GM11168 (cell line): ENCODE data around the gene TMEM163.
"Not testable (repeated sequence)": the region's sequence is repeated elsewhere in the genome, so short reads cannot be mapped to it uniquely, and the experiment has no call there.

Source experiments
- in situ Hi-C: fragments of 300-500 bp; cut with MboI; formaldehyde crosslinking; loops from one replicate; pipeline ENCODE4 v1.12.0; 2022; ENCODE audit warnings: low sequenced_read_pairs; ENCODE audit not compliant: unreplicated experiment

Gene TMEM163

DNA sequence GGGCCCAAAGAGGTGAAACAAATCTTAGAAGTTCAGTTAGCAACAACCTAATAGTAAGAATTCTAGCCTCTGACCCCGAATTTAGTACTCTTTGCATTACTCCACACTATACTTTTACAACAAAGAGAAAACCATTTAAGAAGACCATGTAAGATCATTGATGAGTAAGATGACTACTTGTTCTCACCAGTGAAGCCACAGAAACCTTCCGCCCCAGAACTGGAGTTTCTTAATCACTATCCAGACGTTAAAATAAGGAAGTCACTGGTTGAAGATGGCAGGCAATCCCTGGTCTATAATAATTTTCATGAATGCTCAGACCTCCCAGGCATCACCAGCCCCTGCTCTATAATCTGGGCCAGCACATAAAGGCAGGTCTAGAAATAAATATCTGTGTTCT, 95.0 kb downstream of the TMEM163 start:
- in situ Hi-C loops, result no loop called here

DNA sequence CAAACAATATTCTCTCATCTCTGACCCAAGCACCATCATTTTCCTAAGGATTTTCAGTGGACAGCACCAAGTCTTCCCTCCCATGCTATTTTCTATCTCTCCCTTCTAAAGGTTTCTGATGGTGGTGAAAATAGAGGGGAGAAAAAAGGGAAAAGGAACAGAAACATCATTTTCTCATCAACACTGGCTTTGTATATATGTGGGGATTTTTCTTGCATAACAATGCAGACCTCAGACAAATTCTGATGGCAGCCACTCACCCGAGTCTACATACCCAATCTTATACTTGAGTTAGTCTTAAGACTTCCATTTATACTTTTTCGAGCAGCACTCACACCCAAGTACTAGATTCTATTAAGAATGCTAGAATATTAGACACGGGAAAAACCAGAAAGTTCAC, 95.8 kb downstream of the TMEM163 start:
- in situ Hi-C loops, result no loop called here

DNA sequence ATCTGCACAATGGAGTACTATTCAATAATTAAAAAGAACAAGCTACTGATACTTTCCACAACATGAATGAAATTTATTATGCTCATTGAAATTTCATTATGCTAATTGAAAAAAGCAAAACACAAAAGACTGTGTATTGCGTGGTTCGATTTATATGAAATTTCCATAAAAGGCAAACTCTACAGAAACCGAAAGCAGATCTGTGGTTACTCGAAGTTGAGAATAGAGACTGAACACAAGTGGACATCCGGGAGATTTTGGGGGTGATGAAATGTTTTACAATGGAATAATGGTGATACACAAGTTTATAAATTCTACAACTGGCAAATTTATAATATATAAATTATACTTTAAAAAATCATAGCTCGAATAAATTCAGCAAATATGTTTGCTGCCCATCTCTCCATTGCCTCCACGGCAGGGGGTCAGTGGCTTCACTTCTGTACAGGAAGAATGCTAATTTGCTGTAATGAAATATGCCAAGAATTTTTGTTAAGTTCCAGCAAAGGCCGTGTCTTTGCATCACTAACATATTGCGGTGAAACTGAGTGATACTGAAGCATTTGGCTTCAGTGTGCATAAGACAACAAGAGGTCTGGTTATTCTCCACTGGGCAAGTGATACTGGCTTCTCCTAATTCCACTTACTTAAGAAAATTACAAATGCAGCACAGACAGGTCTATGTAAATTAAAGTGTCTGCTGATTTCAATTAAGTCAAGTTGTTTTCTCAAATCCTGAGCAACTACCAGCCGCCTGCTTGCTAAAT, 96.7 kb downstream of the TMEM163 start:
- in situ Hi-C loops, result no loop called here

DNA sequence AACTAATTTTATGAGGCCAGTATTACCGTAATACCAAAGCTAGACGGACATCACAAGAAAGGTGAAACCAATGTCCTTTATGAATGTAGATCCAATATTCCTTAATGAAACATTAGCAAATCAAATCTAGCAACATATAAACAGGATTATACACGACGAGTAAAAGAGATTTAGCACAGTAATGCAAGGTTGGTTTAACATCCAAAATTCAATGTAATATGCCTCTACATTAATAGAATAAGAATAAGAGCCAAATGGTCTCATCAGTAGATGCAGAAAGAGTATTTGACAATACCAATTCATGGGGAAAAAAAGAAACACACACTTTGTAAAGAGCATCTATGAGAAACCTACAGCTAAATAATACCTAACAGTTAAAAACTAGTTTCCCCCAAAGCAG, 99.5 kb downstream of the TMEM163 start:
- in situ Hi-C loops, result no loop called here

DNA sequence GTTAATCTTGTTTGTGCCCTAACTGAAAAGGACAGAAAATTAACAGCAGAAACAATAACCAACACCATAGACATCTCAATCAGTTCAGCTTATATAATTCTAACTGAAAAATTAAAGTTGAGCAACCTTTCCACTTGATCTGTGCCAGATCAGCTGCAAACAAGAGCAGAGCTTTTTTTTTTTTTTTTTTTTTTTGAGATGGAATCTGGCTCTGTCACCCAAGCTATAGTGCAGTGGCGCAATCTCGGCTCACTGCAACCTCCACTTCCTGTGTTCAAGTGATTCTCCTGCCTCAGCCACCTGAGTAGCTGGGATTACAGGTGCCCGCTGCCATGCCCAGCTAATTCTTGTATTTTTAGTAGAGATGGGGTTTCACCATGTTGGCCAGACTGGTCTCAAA, 103.3 kb downstream of the TMEM163 start:
- in situ Hi-C loops, result not testable (repeated sequence)

DNA sequence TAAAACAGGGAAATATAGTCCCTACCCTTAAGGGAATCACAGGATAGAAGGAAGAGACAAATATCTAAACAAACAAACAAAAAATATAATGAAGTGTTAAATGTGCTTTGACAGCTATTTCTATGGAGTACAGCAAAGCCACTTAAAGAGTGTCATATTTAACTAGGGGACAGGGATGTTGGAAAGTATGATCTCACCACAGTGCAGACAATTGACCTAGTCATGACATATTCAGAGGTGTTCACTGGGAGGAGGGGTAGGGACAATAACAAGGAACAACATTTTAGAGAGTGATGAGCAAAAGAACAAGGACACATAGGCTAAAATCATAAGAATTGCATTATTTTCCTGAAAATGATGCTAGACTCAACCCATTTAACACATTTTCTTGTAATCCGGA, 107.5 kb downstream of the TMEM163 start:
- in situ Hi-C loops, result no loop called here

DNA sequence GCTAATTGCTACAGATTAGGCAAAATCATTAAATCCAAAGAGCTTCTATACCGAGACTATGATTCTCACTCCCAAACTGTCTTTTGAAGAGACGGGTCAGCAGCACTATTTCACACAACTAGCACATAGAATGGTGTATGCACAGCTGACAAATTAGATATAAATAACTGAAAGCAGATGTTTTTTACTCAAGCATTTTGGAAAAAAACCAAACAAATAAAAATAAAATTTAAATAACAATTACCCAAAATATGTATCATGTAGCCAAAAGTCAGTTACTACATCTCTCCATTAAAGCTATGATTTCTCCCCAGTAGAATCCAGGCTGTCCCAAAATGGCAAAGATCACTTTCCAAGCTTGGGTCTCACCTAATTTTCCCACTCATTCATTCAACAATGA, 107.9 kb downstream of the TMEM163 start:
- in situ Hi-C loops, result no loop called here

DNA sequence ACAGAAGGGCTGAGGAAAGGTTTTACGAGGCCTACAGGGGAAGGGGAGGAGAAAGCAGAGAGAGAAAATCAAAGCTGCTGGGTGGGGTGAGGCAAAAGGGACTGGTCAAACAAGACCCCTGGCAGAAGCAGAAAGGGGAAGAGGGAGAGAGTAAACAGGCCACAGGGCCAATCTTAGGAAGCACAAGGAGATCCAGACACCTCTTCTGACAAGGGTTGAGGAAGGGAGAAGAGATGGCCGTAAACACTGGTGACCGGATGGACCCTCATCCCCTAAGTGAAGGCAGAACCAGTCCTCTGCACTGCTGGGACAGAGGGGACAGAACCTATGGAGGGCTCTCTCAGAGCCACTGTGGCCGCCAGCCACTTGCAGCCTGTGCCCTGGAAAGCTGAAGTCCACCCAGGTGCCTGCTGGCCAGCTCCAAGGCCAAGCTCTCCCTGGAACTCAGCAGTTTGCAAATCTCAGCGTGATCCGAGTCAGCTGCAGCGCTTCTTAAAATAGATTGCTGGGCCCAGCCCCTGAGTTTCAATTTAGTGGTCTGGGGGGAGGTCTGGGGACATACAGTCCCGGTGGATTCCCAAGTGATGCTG, 108.8 kb downstream of the TMEM163 start:
- in situ Hi-C loops, result no loop called here

DNA sequence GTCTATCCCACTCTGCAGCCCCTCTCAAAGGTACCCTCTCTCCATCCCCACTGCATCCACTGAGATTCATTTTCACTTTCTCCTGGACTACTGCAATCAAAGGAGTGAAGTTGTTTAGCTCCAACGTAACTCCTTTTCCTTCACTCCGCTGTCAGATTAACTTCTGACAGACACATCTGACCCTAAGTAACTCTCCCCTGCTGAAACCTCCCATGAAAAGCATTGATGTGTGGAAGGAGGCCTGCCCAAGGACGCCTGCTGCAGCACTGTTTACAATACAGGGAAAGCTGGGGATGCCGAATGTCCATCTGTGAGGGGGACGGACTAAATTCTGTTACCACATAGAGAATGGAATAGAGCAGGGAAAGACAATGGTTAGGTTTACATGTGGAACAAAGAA, 114.8 kb downstream of the TMEM163 start:
- in situ Hi-C loops, result no loop called here

DNA sequence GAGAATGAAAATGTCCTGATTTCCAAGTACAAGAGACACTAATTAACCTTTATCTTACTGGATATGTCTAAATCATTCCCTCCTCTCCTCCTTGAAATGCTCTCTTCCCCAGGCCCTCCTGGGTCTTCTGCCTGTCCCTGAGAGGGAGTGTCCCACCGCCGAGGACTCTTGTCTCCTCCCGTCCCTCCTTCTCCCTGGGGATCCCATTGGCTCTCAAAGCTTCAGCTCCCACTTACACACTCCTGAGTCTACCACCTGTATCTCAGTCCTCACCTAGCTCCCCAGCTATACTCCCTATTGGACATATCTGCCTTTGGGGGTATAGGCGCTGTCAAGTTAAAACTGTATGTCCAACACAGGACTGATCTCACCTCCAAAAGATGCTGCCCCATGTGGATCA, 116.1 kb downstream of the TMEM163 start:
- in situ Hi-C loops, result no loop called here

DNA sequence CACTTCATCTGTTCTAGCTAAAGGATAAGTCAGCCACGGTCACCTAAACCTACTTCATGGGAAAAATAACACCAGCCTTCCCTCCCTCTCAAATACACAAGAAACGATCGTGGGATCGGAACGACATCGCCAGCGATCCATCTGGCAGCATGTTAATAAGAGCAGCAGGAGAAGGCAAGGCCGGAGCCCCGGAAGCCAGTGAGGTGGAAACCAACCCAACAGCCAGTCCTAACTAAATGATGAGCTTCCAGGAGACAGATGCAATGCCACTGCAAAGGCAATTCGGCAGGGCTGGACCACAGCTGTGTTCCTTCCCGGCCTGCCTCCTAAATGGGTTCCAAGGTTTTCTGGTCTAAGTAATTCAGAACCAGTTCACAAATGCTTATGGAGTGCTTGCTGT, 117.5 kb downstream of the TMEM163 start:
- in situ Hi-C loops, result no loop called here

DNA sequence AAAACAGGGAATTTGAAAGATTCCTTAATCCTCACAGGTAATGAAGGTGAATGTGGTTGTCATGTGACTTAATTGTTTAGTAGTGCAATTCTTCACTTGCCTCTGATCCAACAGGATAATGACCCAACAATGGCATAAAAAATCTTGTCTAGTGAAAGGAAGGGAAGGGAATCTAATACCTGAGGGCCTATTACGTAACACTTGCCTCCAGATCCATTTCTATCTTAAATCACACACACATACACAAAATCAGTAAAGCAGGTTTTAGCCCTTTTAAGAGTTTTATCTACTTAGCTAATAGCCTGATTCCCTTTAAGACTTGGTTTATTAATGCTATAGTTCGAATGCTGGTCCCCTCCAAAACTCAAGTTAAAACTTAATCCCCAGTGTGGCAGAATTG, 118.6 kb downstream of the TMEM163 start:
- in situ Hi-C loops, result no loop called here

DNA sequence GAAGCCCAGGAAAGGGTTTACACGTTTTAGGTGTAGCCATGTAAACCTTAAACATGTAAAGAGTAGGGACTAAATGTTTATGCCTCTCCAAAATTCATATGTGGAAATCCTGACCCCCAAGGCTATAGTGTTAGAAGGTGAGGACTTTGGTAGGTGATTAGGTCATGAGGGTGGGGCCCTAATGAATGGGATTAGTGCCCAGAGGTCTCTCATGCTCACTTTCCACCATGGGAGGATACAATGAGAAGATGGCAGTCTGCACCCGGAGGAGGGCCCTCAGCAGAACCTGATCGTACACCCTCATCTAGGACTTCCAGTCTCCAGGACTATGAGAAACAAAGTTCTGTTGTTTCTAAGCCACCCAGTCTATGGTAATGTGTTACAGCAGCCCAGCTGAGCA, 119.6 kb downstream of the TMEM163 start:
- in situ Hi-C loops, result no loop called here

DNA sequence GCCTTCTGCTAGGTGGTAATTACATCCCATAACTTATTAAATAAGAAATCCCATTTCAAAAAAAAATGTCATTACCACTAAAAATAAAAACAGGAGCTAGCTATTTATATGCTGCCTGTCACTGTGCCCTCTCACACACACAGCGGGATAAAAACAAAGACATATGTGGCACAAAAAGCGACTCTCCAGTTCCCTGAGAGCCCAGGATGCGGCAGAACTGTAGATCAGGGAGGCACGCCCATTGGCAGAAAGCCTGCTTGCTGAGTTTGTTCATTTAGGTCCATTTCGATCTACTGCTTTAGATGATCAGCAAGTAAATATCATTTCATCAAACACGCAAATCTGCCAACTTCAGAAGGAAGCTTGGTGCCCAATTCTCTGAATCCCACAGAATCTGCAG, 124.4 kb downstream of the TMEM163 start:
- in situ Hi-C loops, result no loop called here

DNA sequence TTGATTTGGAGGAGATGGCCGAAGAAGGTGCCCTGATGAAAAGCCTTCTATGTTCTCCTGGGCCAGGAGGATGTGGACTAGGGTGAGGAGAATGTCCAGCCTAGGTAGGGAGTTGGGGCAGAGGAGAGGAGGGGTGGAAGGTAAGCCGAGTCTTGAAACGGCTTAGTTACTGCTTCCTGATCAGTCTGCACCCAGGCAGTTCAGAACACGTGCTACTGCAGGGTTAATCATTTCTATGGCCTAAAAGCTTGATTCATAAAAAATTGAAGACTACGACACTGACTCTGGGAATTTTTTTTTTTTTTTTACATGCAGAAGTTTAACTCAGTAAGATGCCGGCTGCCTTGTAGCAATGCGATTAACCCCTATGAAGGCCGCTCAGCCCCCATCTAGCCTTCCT, 125.3 kb downstream of the TMEM163 start:
- in situ Hi-C loops, result no loop called here

DNA sequence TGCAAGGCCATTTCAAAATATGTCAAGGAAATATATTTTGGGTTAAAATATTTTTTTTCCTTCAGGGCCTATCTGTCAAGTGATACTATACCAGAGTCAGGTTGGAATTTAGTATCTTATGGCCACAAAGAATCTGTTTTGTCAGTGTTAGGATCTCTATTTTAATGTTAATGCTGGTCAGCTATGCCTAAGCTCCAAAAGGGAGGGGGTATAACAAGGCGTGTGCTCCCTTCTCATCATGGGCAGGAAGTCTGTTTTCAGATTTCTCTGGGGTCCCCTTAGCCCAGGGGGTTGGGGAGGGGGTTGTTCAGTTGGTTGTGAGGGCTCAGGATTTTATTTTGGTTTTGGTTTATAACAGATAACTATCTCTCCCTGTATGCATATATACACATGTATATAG, 126.4 kb downstream of the TMEM163 start:
- in situ Hi-C loops, result no loop called here

DNA sequence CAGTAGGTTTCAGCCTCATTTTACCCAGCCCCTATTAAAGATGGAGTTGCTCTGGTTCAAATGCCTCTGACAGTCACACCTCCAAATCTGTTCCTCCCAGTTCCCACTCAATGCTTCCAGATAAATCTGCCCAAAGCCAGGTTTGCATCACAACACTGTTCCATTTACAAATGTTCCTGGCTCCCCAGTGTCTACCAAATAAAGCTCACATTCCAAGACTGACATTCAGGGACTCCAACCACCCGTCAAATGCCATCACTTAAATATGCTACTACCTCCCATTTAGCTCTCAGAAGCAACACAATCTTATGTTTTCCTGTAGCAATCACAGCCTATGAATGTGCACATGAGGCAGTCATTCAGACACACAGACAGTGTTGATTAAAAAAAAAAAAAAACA, 127.3 kb downstream of the TMEM163 start:
- in situ Hi-C loops, result no loop called here

DNA sequence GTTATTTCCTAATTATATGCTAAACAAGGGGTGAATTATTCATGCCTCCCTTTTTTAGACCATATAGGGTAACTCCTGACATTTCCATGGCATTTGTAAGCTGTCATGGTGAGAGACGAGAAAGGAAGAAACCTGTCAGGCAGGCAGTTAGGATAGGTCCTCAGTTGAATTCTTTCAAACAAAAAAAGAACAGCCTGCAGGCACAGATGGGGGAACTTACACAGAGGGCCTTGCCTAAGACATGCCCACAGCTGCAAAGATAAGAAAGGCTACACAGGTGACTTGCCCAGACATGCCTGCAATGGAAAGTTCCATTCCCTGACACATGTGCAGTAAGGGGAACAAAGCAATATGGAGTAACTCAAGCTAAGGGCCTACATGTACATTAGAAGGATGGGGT, 128.1 kb downstream of the TMEM163 start:
- in situ Hi-C loops, result no loop called here

DNA sequence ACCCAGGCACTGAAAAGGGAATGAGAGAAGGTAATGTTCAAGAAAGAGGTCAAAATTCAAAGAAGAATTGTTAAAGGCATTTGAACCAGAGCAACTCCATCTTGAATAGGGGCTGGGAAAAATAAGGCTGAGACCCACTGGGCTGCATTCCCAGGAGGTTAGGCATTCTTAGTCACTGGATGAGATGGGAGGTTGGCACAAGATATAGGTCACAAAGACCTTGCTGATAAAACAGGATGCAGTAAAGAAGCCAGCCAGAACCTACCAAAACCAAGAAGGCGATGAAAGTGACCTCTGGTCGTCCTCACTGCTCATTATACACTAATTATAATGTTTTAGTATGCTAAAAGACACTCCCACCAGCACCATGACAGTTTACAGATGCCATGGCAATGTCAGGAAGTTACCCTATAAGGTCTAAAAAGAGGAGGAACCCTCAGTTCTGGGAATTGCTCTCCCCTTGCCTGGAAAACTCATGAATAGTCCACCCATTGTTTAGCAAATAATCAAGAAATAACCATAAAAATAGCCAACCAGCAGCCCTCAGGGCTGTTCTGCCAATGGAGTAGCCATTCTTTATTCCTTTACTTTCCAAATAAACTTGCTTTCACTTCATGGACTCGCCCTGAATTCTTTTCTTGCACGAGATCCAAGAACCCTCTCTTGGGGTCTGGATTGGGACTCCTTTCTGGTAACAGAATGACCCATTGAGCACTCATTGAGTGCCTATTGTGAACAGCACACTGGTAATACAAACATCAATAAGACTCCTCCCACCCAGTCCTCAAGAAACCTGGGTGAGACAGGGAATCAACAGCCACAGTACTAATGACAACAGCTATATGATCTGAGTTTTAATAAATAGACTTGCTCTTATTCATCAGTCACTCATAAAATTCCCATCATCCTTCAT, 129.4 kb downstream of the TMEM163 start:
- in situ Hi-C loops, result not testable (repeated sequence)

DNA sequence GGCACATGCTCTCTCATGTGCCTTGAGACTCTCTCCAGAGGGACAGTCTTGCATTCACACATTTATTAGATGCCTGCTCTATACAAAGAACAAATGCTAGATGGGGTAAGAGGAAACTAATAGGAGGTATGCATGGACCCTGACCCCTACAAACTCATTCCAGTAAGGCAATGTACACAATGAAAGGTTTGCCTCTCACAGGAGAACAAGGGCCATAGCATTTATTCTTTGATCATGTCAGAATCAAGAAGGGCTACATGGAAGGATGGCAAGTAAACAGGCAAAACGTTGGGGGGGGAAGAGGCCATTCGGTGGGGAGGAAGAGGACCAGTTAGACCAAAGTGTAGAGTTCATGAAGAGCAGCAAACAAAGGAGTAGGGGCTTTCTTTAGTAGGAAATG, 130.2 kb downstream of the TMEM163 start:
- in situ Hi-C loops, result no loop called here

DNA sequence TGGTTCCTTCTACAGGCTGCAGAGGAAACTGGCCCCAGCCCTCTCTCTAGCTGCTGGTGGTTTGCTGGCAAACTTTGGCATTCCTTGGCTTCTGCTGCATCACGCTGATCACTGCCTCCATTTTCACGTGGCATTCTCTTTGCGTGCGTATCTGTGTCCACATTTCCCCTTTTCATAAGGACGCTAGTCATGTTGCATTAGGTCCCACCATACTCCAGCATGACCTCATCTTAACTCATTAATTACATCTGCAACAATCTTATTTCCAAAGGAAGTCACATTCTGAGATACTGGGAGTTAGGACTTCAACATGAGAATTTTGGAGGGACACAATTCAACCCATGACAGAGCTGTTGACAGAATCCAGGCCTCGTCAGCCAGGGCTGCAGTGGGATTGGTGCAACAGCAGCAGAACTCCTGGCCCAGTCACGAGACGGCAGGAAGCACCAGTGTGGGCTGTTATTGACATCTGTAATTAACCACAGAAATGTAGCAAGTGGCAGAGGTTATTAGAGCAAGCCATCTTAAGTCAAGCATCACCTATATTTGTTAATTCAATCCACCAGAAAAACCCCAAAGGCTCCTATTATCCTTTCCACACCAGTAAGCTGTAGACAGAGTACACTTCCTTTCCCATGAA, 132.4 kb downstream of the TMEM163 start:
- in situ Hi-C loops, result no loop called here
